Activated naive CD4-positive, alpha-beta T cell treated with anti-CD3 and anti-CD28 coated beads, Interleukin-2, amount 50 U/mL, for 72 hours (primary cell): ENCODE measurements around the gene RPUSD4. TPM values are rescaled to one million over a fixed set of nuclear protein-coding genes. Genes with fewer than 3 reads are reported as not detected.

Source experiments
- ATAC-seq, 2 donors: fragments of 150-1000 bp; cut with Tn5 transposase; 2 replicates each; pipeline ENCODE4 v1.10.0; 2021; ENCODE audit warnings: mild to moderate bottlenecking in 2 of 2, moderate library complexity in 2 of 2
- DNase-seq, 2 donors: peaks; one replicate each; pipeline ENCODE4 v3.0.0; 2021 to 2022; ENCODE audit warnings: low spot score in 2 of 2
- H3K27ac Mint-ChIP-seq, 2 donors: one replicate each; pipeline ENCODE4 v1.8.0; 2022; ENCODE audit warnings: mild to moderate bottlenecking in 2 of 2, mixed read lengths in 2 of 2
- H3K36me3 Mint-ChIP-seq, 2 donors: one replicate each; pipeline ENCODE4 v1.8.0; 2022; ENCODE audit warnings: mixed read lengths in 2 of 2
- H3K9me3 Mint-ChIP-seq, 2 donors: one replicate each; pipeline ENCODE4 v1.8.0; 2022; ENCODE audit warnings: mixed read lengths in 2 of 2
- total RNA-seq, 2 donors: library from RNA; stranded (reverse); gene quantifications; one replicate each; pipeline ENCODE4 v1.2.3, GENCODE V29; 2022

RPUSD4 gene
- total RNA-seq, 2 donors from 2014 or later: 45.6 to 48.4 TPM

- Mint-ChIP-seq H3K36me3 (no peaks in the 10 kb centered on the region), H3K9me3 (no peaks in the 10 kb centered on the region), H3K27ac (no peak overlapping the region)
- no peak for DNase-seq
- ATAC-seq: no peak
These were observed 42.2 kb downstream of the RPUSD4 start for GRCh38 chr11:126169291-126169690.

DNA sequence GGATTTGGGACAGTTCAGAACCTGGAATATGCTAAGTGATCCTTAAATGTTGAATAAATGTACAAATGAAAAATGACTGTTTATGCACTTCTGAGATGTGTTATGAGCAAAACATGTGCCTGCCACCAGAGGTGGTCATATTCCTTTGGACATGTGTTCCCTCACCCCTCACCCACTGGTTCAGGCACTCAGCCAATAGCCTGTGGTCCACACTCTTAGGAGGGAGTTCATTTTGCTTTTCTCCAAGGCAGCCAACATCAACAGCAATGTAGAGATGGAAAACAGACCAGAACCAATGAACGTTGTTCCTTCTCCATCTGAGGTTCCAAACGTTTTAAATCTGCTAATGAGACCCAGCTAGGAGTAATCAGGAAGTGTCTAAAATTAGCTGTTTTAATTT lies 44.0 kb downstream of the RPUSD4 start:
- no peaks in the 10 kb centered on the region for H3K36me3 Mint-ChIP-seq
- DNase-seq (no peak), ATAC-seq (no peak)
- no peak overlapping the region for H3K27ac Mint-ChIP-seq
- H3K9me3 Mint-ChIP-seq: no peaks in the 10 kb centered on the region

GRCh38 chr11:126166413-126166812 lies 45.0 kb downstream of the RPUSD4 start:
- DNase-seq (no peak), ATAC-seq (no peak)
- Mint-ChIP-seq H3K27ac (no peak overlapping the region), H3K9me3 (no peaks in the 10 kb centered on the region), H3K36me3 (no peaks in the 10 kb centered on the region)

- Mint-ChIP-seq H3K9me3 (no peaks in the 10 kb centered on the region), H3K27ac (no peak overlapping the region), H3K36me3 (no peaks in the 10 kb centered on the region)
- ATAC-seq (no peak), DNase-seq (no peak)
These were observed 45.7 kb downstream of the RPUSD4 start for GRCh38 chr11:126165757-126166156.

DNA sequence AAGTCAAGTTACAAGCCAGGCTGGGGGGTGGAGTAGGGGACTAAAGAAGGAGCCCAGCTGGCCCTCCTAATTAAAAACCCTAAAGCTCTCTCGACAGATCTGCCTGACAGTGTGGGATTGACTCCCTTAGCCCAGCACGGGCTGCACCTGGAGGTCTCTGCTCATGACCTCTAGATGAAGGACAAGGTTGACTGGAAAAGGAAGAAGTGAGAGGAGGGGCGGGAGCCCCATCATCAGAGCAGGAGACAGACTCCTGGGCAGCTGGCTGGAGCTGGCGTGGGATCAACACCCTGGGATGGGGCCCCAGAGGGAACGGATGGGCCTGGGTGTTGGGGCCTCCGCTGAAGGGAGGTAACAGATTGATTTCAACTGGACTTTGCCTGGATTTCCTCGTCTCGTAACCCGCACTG lies 46.1 kb downstream of the RPUSD4 start:
- DNase-seq: no peak
- Mint-ChIP-seq H3K27ac (no peak overlapping the region), H3K36me3 (no peaks in the 10 kb centered on the region), H3K9me3 (no peaks in the 10 kb centered on the region)
- no peak for ATAC-seq

- Mint-ChIP-seq H3K36me3 (no peaks in the 10 kb centered on the region), H3K27ac (no peak overlapping the region), H3K9me3 (no peaks in the 10 kb centered on the region)
- DNase-seq (no peak), ATAC-seq (no peak)
These were observed 46.7 kb downstream of the RPUSD4 start for GRCh38 chr11:126164781-126165180.

- DNase-seq: no peak
- Mint-ChIP-seq H3K27ac (peak overlapping the region in 1 of 2 donors; percentile 52), H3K9me3 (no peaks in the 10 kb centered on the region), H3K36me3 (no peaks in the 10 kb centered on the region)
- no peak for ATAC-seq
These were observed 47.7 kb downstream of the RPUSD4 start for GRCh38 chr11:126163779-126164178.

DNA sequence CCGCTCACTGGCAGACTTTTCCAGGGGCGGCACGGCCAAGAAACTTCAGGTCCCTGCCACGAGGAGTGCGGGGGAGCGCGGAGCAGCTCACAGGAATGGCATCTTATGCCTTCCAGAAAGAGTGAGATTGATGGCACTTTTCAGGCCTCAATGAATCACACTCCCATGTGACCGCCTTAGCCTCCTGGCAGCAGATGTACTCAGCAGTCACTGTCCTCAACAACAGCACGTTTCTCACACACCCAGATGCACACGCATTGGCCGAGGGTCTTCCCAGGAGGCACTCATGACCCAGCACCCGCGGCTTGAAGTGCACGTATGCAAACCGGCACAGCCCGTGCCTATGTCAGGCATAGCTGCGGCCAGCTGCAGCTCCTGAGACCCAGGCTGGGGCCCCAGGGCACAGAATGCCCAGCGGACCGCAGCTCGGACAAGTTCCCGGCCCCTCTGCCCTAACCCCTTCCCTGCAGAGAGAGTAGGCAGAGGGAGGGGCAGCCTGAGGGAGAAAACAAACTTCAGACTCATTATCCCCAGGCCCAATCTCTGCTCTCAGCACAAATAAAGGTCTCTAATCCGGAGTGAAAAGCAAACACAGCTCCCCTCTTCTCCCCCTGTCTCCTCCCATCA lies 48.3 kb downstream of the RPUSD4 start:
- ATAC-seq (no peak), DNase-seq (no peak)
- Mint-ChIP-seq H3K9me3 (no peaks in the 10 kb centered on the region), H3K27ac (peak overlapping the region in 1 of 2 donors; percentile 52), H3K36me3 (no peaks in the 10 kb centered on the region)

GRCh38 chr11:126162306-126163030 lies 49.0 kb downstream of the RPUSD4 start:
- Mint-ChIP-seq H3K9me3 (no peaks in the 10 kb centered on the region), H3K36me3 (no peaks in the 10 kb centered on the region), H3K27ac (no peak overlapping the region)
- ATAC-seq (no peak), DNase-seq (no peak)

DNA sequence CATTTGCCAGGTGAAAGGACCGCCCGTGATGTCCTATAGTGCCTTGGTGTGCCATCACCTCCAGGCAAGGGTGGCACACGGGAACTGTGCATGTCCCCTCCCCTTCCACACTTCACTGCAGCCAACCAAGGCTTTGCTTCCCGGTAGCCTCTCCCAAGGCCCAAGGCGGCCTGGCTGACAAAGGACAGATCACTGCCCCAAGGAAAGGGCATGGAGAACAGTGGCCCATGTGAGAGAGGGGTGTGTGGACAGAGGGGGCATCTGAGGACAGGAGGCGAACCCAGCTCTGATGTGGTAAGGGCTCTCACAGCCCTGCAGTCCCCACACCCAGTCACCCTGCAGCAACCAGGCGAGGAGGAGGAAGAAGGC lies 50.4 kb downstream of the RPUSD4 start:
- Mint-ChIP-seq H3K9me3 (no peaks in the 10 kb centered on the region), H3K27ac (no peak overlapping the region), H3K36me3 (no peaks in the 10 kb centered on the region)
- no peak for ATAC-seq
- DNase-seq: no peak

DNA sequence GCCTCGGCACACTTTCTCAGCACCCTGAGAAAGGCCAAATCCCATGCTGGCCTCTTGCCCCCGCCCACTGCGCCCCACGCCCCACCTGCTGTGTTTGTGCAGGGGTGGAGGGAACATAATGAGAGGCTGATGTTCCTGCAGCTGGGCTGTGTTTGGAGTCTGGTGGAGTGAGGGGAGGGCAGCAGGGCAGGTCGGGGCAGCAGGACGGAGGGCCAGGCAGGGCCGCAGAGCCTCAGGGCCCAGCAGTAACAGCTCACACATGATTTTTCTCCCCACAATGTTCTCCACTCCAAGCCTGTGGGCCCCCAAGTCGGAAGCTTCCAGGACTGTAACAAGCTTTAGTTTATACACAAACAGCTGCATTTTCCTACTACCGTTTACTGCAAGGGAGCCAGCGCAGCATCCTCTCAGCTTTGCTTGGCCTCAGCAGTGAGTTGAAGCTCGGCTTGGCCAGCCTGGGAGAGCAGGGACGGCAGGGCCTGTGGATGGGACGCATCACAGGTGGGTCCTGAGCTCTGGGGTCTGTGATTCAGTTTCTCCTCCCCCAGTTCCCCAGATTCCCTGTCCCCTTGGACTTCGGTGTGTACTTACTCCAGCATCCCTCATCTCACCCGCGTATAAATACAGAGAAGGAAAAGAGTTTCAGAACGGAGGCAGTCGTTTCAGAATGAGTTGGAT lies 51.0 kb downstream of the RPUSD4 start:
- H3K9me3 Mint-ChIP-seq: no peaks in the 10 kb centered on the region
- no peaks in the 10 kb centered on the region for H3K36me3 Mint-ChIP-seq
- H3K27ac Mint-ChIP-seq: no peak overlapping the region
- ATAC-seq (no peak), DNase-seq (no peak)

DNA sequence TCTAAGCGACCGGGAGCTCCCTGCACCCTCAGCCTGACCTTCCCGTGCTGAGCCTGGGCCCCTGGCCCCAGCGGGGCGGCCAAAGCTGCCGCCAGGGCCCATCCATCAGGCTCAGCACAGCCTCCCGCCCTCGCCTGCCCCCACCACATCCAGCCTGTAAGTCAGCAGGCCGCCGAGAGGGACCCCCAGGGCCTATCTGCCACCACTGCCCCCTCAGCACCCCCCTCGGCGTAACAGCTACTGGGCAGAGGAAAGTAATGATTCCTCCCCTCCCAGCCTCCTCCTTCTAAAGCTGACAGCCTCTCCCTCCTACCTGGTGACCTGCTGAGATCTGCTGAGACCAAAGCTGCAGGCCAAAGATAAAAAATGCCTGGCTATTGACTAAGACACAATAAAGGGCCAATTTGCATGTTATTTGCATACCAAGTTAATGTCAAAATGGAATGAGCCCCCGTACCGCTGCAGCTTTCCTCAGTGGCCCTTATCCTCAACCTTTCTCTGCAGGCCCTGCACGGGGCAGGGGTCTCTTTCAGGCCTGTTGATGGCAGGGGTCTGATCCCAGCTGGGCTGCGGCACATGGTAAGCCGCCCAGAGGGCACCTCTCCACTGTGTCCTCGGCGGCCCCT lies 51.6 kb downstream of the RPUSD4 start:
- Mint-ChIP-seq H3K27ac (no peak overlapping the region), H3K9me3 (no peaks in the 10 kb centered on the region)
- no peak for ATAC-seq

GRCh38 chr11:126158054-126158791 lies 53.2 kb downstream of the RPUSD4 start:
- DNase-seq (no peak), ATAC-seq (no peak)
- Mint-ChIP-seq H3K36me3 (no peaks in the 10 kb centered on the region), H3K9me3 (no peaks in the 10 kb centered on the region), H3K27ac (no peak overlapping the region)

More for the DNA sequence above, 51.6 kb downstream of the RPUSD4 start:
- DNase-seq: no peak
- no peaks in the 10 kb centered on the region for H3K36me3 Mint-ChIP-seq

DNA sequence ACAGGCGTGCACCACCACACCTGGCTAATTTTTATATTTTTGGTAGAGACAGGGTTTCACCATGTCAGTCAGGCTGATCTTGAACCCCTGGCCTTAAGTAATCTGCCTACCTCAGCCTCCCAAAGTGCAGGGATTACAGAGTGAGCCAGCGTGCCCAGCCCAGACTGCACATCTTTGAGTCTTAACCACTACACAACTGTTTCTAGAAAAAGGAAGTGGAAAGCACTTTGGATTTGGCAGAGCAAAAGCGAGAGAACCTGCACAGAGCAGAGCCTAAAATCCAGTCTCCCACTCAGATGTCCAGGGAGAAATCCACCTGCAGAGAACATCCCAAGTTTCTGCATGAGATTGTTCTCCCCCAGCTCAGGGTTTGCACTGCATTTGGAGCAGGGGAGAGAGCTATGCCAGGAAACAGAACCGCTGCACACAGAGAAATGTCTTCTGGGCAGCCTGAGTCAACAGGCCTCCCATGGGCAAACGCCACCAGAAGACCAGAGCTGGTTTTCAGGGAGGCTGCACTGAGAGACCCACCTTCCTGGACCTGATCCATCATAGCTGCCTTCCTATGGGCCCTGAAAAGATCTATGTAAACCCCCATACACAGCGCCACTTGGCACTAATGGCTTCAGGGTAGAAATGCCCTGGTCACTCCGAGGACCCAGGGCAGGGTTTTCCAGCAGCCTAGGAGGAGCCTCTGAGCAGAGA lies 54.0 kb downstream of the RPUSD4 start:
- Mint-ChIP-seq H3K36me3 (no peaks in the 10 kb centered on the region), H3K9me3 (no peaks in the 10 kb centered on the region), H3K27ac (no peak overlapping the region)
- no peak for DNase-seq
- ATAC-seq: no peak

DNA sequence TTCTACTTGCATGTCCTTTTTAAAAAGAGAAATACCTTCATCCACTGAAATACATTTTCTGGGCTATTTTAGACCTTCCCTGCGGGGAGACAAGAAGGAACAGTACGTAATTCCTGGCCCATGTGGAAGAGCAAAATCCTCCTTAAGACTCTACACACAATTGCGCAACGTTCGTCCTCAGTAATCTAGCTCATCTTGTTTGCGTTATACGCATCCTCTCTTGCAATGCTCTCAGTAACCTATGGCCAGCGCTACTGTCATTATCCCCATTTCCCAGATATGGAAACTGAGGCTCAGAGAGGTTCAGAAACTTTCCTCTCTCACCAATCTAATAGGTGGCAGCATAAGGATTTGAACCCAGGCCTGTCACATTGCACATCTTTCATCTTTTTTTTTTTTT lies 54.6 kb downstream of the RPUSD4 start:
- ATAC-seq (no peak), DNase-seq (no peak)
- peak overlapping the region in 1 of 2 donors; percentile 5 for H3K27ac Mint-ChIP-seq
- peaks cover 0 to 5% of the 10 kb centered on the region in 2 donors for H3K36me3 Mint-ChIP-seq
- peaks cover 6% of the 10 kb centered on the region in 2 donors for H3K9me3 Mint-ChIP-seq
